ENCODE measurements around the gene CD81.

- TF ChIP-seq, protein P1, sequence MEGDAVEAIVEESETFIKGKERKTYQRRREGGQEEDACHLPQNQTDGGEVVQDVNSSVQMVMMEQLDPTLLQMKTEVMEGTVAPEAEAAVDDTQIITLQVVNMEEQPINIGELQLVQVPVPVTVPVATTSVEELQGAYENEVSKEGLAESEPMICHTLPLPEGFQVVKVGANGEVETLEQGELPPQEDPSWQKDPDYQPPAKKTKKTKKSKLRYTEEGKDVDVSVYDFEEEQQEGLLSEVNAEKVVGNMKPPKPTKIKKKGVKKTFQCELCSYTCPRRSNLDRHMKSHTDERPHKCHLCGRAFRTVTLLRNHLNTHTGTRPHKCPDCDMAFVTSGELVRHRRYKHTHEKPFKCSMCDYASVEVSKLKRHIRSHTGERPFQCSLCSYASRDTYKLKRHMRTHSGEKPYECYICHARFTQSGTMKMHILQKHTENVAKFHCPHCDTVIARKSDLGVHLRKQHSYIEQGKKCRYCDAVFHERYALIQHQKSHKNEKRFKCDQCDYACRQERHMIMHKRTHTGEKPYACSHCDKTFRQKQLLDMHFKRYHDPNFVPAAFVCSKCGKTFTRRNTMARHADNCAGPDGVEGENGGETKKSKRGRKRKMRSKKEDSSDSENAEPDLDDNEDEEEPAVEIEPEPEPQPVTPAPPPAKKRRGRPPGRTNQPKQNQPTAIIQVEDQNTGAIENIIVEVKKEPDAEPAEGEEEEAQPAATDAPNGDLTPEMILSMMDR (IDR thresholded peaks at IDR 0.05; ENCODE audit: insufficient read depth, low read length, poor library complexity, severe bottlenecking) = no peak
- TF ChIP-seq EZH2phosphoT487 (conservative IDR thresholded peaks at IDR 0.05; ENCODE audit: low read length) = no peak
These were observed 41.0 kb downstream of the CD81 start for GRCh38 chr11:2417856-2418692.

Data from SU-DHL-6 (cell line).